Gastroesophageal sphincter (tissue), 4 donors: ENCODE measurements around the gene TXNRD1. TPM values are rescaled to one million over a fixed set of nuclear protein-coding genes. Genes with fewer than 3 reads are reported as not detected.

Experiments used
- ATAC-seq: fragments of 150-250 bp; one replicate; pipeline ENCODE4 v1.9.1; 2016; ENCODE audit warnings: mild to moderate bottlenecking, moderate library complexity
- H3K27ac ChIP-seq, 4 donors: fragments of 200-600 bp; sonication (generic) in 3 of 4; 1 replicate in 3 of 4; 2 replicates in 1 of 4; pipeline ENCODE4 v1.5.1; 2016 to 2019
- H3K27me3 ChIP-seq: fragments of 200-600 bp; sonication (generic); one replicate; pipeline ENCODE4 v1.5.1; 2019
- H3K36me3 ChIP-seq, 2 donors: fragments of 200-600 bp; sonication (generic); one replicate each; pipeline ENCODE4 v1.5.1; 2019; ENCODE audit warnings: control low read depth in 1 of 2
- H3K4me1 ChIP-seq, 3 donors: fragments of 200-600 bp; sonication (generic); 1 replicate in 2 of 3; 2 replicates in 1 of 3; pipeline ENCODE4 v1.5.1; 2016 to 2019; ENCODE audit warnings: control low read depth in 2 of 3
- H3K4me3 ChIP-seq, 2 donors: fragments of 200-600 bp; sonication (generic); one replicate each; pipeline ENCODE4 v1.5.1; 2019; ENCODE audit warnings: mild to moderate bottlenecking in 1 of 2, moderate library complexity in 1 of 2
- H3K9me3 ChIP-seq, 3 donors: fragments of 200-600 bp; sonication (generic); one replicate each; pipeline ENCODE4 v1.5.1; 2017 to 2019; ENCODE audit warnings: control low read depth in 2 of 3
- CTCF ChIP-seq, 4 experiments: fragments of 200-600 bp in 2 of 4; fragments of 450-650 bp in 2 of 4; sonication (generic) in 1 of 4; IDR thresholded peaks; one replicate each; pipeline ENCODE4 v1.5.1; 2017 to 2019; ENCODE audit warnings: antibody characterized with exemption in 4 of 4, mild to moderate bottlenecking in 2 of 4, moderate library complexity in 2 of 4
- EP300 ChIP-seq: sonication (generic); formaldehyde crosslinking; IDR thresholded peaks from one replicate; pipeline ENCODE4 v1.6.1; 2017; ENCODE audit warnings: antibody characterized with exemption, mild to moderate bottlenecking
- POLR2A ChIP-seq, 2 donors: fragments of 450-650 bp; IDR thresholded peaks; one replicate each; pipeline ENCODE4 v1.6.1; 2017; ENCODE audit warnings: antibody characterized with exemption in 2 of 2, mild to moderate bottlenecking in 2 of 2, moderate library complexity in 1 of 2
- POLR2AphosphoS5 ChIP-seq: sonication (generic); formaldehyde crosslinking; IDR thresholded peaks from one replicate; pipeline ENCODE4 v1.6.1; 2017; ENCODE audit warnings: antibody characterized with exemption
- WGBS, 2 donors: methylation state at CpG; one replicate each; pipeline ENCODE4 v1.1.5; 2018; ENCODE audit warnings: low coverage in 1 of 2; 5-methylcytosine and 5-hydroxymethylcytosine counted together
- total RNA-seq, 4 donors: library from RNA; depleted of rRNA; stranded (reverse); fragments of >200 nt; gene quantifications; one replicate each; pipeline ENCODE4 v1.1.0, GENCODE V29; 2016

TXNRD1 gene
- total RNA-seq, 4 donors from 2014 or later = 230 to 458 (median 305) TPM

- 64 to 77% methylated on average over 5 of the region's 5 CpGs for WGBS, 2 donors
- no peak overlapping the region for H3K27ac ChIP-seq
- TF ChIP-seq POLR2A (IDR thresholded peaks at IDR 0.05) (no peak), POLR2AphosphoS5 (peak; percentile 3), CTCF (IDR thresholded peaks at IDR 0.05) (no peak), EP300 (no peak)
Measured at GRCh38 chr12:104347374-104348075, 131.9 kb downstream of the TXNRD1 start.

GRCh38 chr12:104348283-104348993 lies 132.9 kb downstream of the TXNRD1 start:
- Histone ChIP-seq H3K27me3 (no peaks in the 10 kb centered on the region), H3K4me1 (peaks cover 0 to 19% (median 0%) of the 10 kb centered on the region in 3 donors), H3K9me3 (no peaks in the 10 kb centered on the region), H3K36me3 (peaks cover 9 to 98% of the 10 kb centered on the region in 2 donors), H3K27ac (no peak overlapping the region), H3K4me3 (no peak overlapping the region)
- no peak for ATAC-seq
- no peak for TF ChIP-seq CTCF (IDR thresholded peaks at IDR 0.05)
- 90 to 92% methylated on average over 5 to 8 of the region's 11 CpGs for WGBS, 2 donors

More at GRCh38 chr12:104347374-104348075, 131.9 kb downstream of the TXNRD1 start:
- ATAC-seq = no peak
- Histone ChIP-seq H3K9me3 (no peaks in the 10 kb centered on the region), H3K4me1 (peaks cover 0 to 19% (median 0%) of the 10 kb centered on the region in 3 donors), H3K4me3 (no peak overlapping the region), H3K36me3 (peaks cover 9 to 98% of the 10 kb centered on the region in 2 donors), H3K27me3 (no peaks in the 10 kb centered on the region)

- H3K27ac ChIP-seq = no peak overlapping the region
- H3K27me3 ChIP-seq = no peaks in the 10 kb centered on the region
- H3K9me3 ChIP-seq = no peaks in the 10 kb centered on the region
- no peak overlapping the region for H3K4me3 ChIP-seq
- H3K36me3 ChIP-seq = peaks cover 9 to 97% of the 10 kb centered on the region in 2 donors
- ATAC-seq = no peak
- peaks cover 0 to 15% (median 0%) of the 10 kb centered on the region in 3 donors for H3K4me1 ChIP-seq
- 94 to 100% methylated on average over 2 of the region's 2 CpGs for WGBS, 2 donors
- TF ChIP-seq EP300 (no peak), CTCF (IDR thresholded peaks at IDR 0.05) (no peak), POLR2A (IDR thresholded peaks at IDR 0.05) (no peak), POLR2AphosphoS5 (no peak)
Measured at GRCh38 chr12:104348994-104349494, 133.5 kb downstream of the TXNRD1 start.

GRCh38 chr12:104350211-104351056 lies 134.9 kb downstream of the TXNRD1 start:
- Histone ChIP-seq H3K4me3 (no peak overlapping the region), H3K27ac (no peak overlapping the region), H3K27me3 (no peaks in the 10 kb centered on the region), H3K4me1 (peaks cover 0 to 1% (median 0%) of the 10 kb centered on the region in 3 donors), H3K36me3 (peaks cover 9 to 98% of the 10 kb centered on the region in 2 donors), H3K9me3 (no peaks in the 10 kb centered on the region)
- ATAC-seq = no peak
- TF ChIP-seq POLR2AphosphoS5 (no peak), CTCF (IDR thresholded peaks at IDR 0.05) (no peak), POLR2A (IDR thresholded peaks at IDR 0.05) (no peak), EP300 (no peak)
- 74 to 84% methylated on average over 4 to 8 of the region's 8 CpGs for WGBS, 2 donors
